ENCODE results near the gene YY1AP1. TPM values are rescaled to one million over a fixed set of nuclear protein-coding genes. Genes with fewer than 3 reads are reported as not detected.
"Not testable (repeated sequence)": the region's sequence is repeated elsewhere in the genome, so short reads cannot be mapped to it uniquely, and the experiment has no call there.

YY1AP1 gene
- total RNA-seq, 1 donor from 2014 or later: 50.8 TPM

- Mint-ChIP-seq H3K27ac (no peak overlapping the region), H3K27me3 (no peaks in the 10 kb centered on the region), H3K4me1 (ENCODE audit: unreplicated experiment) (peaks cover 20% of the 10 kb centered on the region), H3K9me3 (peaks cover 16% of the 10 kb centered on the region), H3K4me3 (no peak overlapping the region), H3K36me3 (peaks cover 49% of the 10 kb centered on the region)
- no peak for TF ChIP-seq CTCF (conservative IDR thresholded peaks at IDR 0.05)
- no peak for DNase-seq (ENCODE audit: extremely low spot score, unreplicated experiment)
Measured at GRCh38 chr1:155696524-155696923, 8.0 kb upstream of the YY1AP1 start.

- Mint-ChIP-seq H3K27me3 (no peaks in the 10 kb centered on the region), H3K27ac (no peak overlapping the region), H3K4me3 (no peak overlapping the region), H3K4me1 (ENCODE audit: unreplicated experiment) (peaks cover 25% of the 10 kb centered on the region), H3K36me3 (peaks cover 55% of the 10 kb centered on the region), H3K9me3 (peaks cover 16% of the 10 kb centered on the region)
- no peak for TF ChIP-seq CTCF (conservative IDR thresholded peaks at IDR 0.05)
- DNase-seq (ENCODE audit: extremely low spot score, unreplicated experiment): no peak
Measured at GRCh38 chr1:155695608-155696007, 7.0 kb upstream of the YY1AP1 start.

GRCh38 chr1:155695072-155695471 is 6.5 kb upstream of the YY1AP1 start:
- H3K4me3 Mint-ChIP-seq: no peak overlapping the region
- TF ChIP-seq CTCF (conservative IDR thresholded peaks at IDR 0.05): no peak
- peaks cover 28% of the 10 kb centered on the region for H3K4me1 Mint-ChIP-seq (ENCODE audit: unreplicated experiment)
- DNase-seq (ENCODE audit: extremely low spot score, unreplicated experiment): no peak
- H3K9me3 Mint-ChIP-seq: peaks cover 16% of the 10 kb centered on the region
- H3K27ac Mint-ChIP-seq: no peak overlapping the region
- H3K27me3 Mint-ChIP-seq: no peaks in the 10 kb centered on the region
- H3K36me3 Mint-ChIP-seq: peaks cover 57% of the 10 kb centered on the region

- H3K36me3 Mint-ChIP-seq: peaks cover 61% of the 10 kb centered on the region
- H3K9me3 Mint-ChIP-seq: peaks cover 16% of the 10 kb centered on the region
- H3K4me3 Mint-ChIP-seq: no peak overlapping the region
- no peak for TF ChIP-seq CTCF (conservative IDR thresholded peaks at IDR 0.05)
- no peaks in the 10 kb centered on the region for H3K27me3 Mint-ChIP-seq
- no peak overlapping the region for H3K27ac Mint-ChIP-seq
- no peak for DNase-seq (ENCODE audit: extremely low spot score, unreplicated experiment)
- peaks cover 33% of the 10 kb centered on the region for H3K4me1 Mint-ChIP-seq (ENCODE audit: unreplicated experiment)
Measured at GRCh38 chr1:155694167-155694566, 5.6 kb upstream of the YY1AP1 start.

- H3K4me3 Mint-ChIP-seq: peak overlapping the region; percentile 71
- TF ChIP-seq CTCF (conservative IDR thresholded peaks at IDR 0.05): no peak
- H3K4me1 Mint-ChIP-seq (ENCODE audit: unreplicated experiment): peaks cover 30% of the 10 kb centered on the region
- H3K27ac Mint-ChIP-seq: no peak overlapping the region
- H3K36me3 Mint-ChIP-seq: peaks cover 52% of the 10 kb centered on the region
- peaks cover 11% of the 10 kb centered on the region for H3K9me3 Mint-ChIP-seq
- H3K27me3 Mint-ChIP-seq: no peaks in the 10 kb centered on the region
- DNase-seq (ENCODE audit: extremely low spot score, unreplicated experiment): no peak
Measured at GRCh38 chr1:155691992-155692528, 3.5 kb upstream of the YY1AP1 start.

- H3K9me3 Mint-ChIP-seq; DNase-seq (ENCODE audit: extremely low spot score, unreplicated experiment); H3K27me3 Mint-ChIP-seq: not testable (repeated sequence)
- peaks cover 32% of the 10 kb centered on the region for H3K4me1 Mint-ChIP-seq (ENCODE audit: unreplicated experiment)
- H3K27ac Mint-ChIP-seq: peak within 1 kb of the TSS; percentile 93
- H3K36me3 Mint-ChIP-seq: peaks cover 43% of the 10 kb centered on the region
- peak within 1 kb of the TSS; percentile 97 for H3K4me3 Mint-ChIP-seq
Measured at GRCh38 chr1:155689081-155689607, 570 bp upstream of the YY1AP1 start, which contains the start of gene DAP3. Gene DAP3 (plus strand): TSS chr1:155689091. CDS start chr1:155709780, 20,689 bp downstream.

- peaks cover 33% of the 10 kb centered on the region for H3K36me3 Mint-ChIP-seq
Measured at GRCh38 chr1:155687705-155688323, 760 bp downstream of the YY1AP1 start.

More at GRCh38 chr1:155687705-155688323, 760 bp downstream of the YY1AP1 start:
- peak overlapping the region; percentile 93 for H3K27ac Mint-ChIP-seq
- H3K4me3 Mint-ChIP-seq: peak overlapping the region; percentile 97
- not testable (repeated sequence) for H3K9me3 Mint-ChIP-seq; H3K27me3 Mint-ChIP-seq; DNase-seq (ENCODE audit: extremely low spot score, unreplicated experiment)
- H3K4me1 Mint-ChIP-seq (ENCODE audit: unreplicated experiment): peaks cover 32% of the 10 kb centered on the region

Measured in type B pancreatic cell (in vitro differentiated cells).